ENCODE results near the gene SEC62.

DNA sequence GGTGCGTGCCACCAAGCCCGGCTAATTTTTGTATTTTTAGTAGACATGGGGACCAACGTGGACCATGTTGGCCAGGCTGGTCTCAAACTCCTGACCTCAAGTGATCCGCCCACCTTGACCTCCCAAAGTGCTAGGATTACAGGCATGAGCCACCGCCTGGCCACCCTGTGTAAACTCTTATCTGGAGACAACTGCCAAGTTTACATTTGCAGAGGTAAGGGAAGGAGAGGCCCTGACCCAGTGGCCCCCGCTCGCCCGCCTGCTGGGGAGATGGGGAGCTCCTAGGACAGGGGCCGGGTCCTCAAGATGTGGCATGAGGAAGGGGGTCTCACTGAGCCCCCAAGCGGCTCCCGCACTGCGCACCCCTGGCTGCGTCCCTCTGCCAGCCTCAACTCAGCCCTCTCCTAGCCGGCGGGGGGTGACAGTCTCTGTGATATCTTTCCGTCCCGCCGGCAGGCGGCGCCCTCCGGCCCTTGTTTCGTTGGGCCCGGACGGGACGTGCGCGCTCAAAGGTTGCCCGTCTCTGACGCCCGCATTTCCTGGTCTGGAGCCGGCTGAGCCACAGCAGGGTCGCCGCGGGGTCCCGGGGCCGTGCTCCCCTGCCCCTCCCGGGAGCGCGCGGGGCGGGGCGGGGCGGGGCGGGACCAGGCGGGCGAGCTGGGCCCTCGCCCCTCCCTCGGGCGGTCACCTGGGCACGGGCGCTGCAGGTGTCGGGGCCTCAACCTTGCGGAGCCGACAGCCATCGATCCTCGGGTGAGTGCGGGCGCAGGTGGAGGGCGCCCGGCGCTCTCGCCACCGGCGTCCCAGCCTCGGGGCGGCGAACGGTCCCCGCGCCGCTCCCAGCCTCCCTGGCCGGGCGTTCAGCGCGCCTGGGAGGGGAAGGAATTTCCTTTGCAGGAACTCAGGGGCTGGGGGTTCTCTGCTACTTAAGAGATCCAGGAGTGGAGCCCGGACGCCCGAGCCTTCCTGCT lies 71.1 kb downstream of the SEC62 start, which contains the start of gene GPR160:
- TF ChIP-seq, protein P1, sequence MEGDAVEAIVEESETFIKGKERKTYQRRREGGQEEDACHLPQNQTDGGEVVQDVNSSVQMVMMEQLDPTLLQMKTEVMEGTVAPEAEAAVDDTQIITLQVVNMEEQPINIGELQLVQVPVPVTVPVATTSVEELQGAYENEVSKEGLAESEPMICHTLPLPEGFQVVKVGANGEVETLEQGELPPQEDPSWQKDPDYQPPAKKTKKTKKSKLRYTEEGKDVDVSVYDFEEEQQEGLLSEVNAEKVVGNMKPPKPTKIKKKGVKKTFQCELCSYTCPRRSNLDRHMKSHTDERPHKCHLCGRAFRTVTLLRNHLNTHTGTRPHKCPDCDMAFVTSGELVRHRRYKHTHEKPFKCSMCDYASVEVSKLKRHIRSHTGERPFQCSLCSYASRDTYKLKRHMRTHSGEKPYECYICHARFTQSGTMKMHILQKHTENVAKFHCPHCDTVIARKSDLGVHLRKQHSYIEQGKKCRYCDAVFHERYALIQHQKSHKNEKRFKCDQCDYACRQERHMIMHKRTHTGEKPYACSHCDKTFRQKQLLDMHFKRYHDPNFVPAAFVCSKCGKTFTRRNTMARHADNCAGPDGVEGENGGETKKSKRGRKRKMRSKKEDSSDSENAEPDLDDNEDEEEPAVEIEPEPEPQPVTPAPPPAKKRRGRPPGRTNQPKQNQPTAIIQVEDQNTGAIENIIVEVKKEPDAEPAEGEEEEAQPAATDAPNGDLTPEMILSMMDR (IDR thresholded peaks at IDR 0.05), result peak; percentile 49 to 95 (median 88)
- TF ChIP-seq POLR2A (IDR thresholded peaks at IDR 0.05), result peak; percentile 93 to 94
